ENCODE data around the gene LPAR6.
"Not testable (repeated sequence)": the region's sequence is repeated elsewhere in the genome, so short reads cannot be mapped to it uniquely, and the experiment has no call there.

LPAR6 gene

DNA sequence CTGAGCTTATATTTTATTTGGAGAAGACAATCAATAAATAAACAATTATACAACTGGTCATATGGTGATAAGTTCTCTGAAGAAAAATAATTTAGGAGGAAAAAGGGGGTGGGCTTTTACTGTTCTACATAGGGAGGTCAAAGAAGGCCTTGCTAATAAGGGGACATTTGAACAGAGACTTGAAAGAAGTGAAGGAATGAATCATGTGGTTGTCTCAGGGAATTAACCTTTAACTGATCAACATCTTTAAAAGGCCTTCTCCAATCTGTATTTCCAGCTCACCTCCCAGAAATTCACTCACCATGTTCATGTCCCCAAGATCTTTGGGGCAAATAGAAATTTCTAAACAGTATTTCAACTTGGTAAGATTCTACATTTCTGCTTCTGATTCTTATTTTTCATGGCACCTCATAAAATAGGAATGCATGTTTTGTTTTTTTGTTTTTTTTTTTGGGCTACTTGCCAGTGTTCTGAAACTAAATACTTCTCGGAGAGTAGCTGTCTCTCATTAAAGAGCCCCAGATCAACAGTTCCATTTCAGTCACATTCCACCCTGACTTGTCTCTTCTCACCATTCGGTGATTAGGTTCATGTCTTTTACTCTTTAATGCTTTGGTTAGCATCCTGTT is 19.2 kb upstream of the LPAR6 start:
- ChIA-PET CTCF (interaction anchor here (0.8 kb wide), 1 partner anchor 16 kb away, joined by 3 read pairs; no protein-coding TSS in a partner anchor), POLR2A (interaction anchor here (0.6 kb wide), 1 partner anchor 10 kb away, joined by 3 read pairs; no protein-coding TSS in a partner anchor)
- H3K4me3 ChIP-seq (ENCODE audit: low read depth, low read length), result no peak overlapping the region
- DNase-seq (ENCODE audit: low read depth, low spot score), result no peak
- TF ChIP-seq CTCF (IDR thresholded peaks at IDR 0.05; ENCODE audit: insufficient read depth, low read length, missing control alignments), result no peak

GRCh38 chr13:48431431-48431830 is 18.5 kb upstream of the LPAR6 start:
- no peak for TF ChIP-seq CTCF (IDR thresholded peaks at IDR 0.05; ENCODE audit: insufficient read depth, low read length, missing control alignments)
- POLR2A ChIA-PET, result interaction anchor here (0.5 kb wide), 1 partner anchor 12 kb away, joined by 4 read pairs; no protein-coding TSS in a partner anchor
- no peak overlapping the region for H3K4me3 ChIP-seq (ENCODE audit: low read depth, low read length)
- CTCF ChIA-PET, result no interaction called here
- no peak for DNase-seq (ENCODE audit: low read depth, low spot score)

DNA sequence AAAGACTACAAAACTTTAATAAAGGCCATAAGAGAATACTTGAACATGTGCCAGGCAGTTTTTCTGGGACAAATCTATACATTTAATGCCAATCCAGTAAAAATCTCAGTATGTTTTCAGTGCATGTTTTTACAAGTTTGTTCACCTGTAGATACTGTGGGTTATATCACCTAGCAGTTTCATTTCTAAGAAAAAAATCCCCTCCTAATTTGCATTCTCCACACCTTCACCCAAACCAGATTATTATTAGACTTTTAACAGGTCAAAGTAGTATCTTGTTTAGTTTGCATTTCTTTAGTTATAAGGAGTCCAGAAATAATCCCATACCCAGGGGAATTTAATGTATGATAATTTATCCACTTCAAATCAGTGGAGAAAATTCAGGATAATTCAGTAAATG is 17.0 kb upstream of the LPAR6 start:
- H3K4me3 ChIP-seq (ENCODE audit: low read depth, low read length), result no peak overlapping the region
- ChIA-PET POLR2A (no interaction called here), CTCF (no interaction called here)
- DNase-seq (ENCODE audit: low read depth, low spot score), result no peak
- no peak for TF ChIP-seq CTCF (IDR thresholded peaks at IDR 0.05; ENCODE audit: insufficient read depth, low read length, missing control alignments)

DNA sequence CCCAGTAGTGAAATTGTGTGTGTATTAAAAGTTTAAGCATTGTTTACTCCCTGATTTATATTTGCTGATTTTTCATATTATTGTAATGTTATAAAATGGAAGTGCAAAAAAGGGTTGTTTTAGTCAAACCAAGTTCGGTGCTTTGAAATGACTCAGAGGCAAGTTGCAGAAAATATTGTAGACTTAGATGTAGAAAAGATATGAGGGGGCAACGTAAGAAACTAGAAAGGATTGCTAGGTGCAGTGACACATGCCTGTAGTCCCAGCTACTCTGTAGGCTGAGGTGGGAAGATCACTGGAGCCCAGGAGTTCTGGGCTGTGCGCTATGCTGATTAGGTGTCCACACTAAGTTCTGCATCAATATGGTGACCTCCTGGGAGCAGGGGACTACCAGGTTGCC is 16.1 kb upstream of the LPAR6 start:
- no peak for DNase-seq (ENCODE audit: low read depth, low spot score)
- POLR2A ChIA-PET, result no interaction called here
- CTCF ChIA-PET, result no interaction called here
- H3K4me3 ChIP-seq (ENCODE audit: low read depth, low read length), result no peak overlapping the region
- no peak for TF ChIP-seq CTCF (IDR thresholded peaks at IDR 0.05; ENCODE audit: insufficient read depth, low read length, missing control alignments)

GRCh38 chr13:48426755-48427298 is 13.9 kb upstream of the LPAR6 start:
- POLR2A ChIA-PET; H3K4me3 ChIP-seq (ENCODE audit: low read depth, low read length); DNase-seq (ENCODE audit: low read depth, low spot score): not testable (repeated sequence)
- CTCF ChIA-PET, result interaction anchor here (0.6 to 1.2 kb wide), 2 partner anchors 23 to 1616 kb away, joined by 3 read pairs; no protein-coding TSS in a partner anchor

GRCh38 chr13:48426052-48426451 is 13.1 kb upstream of the LPAR6 start:
- DNase-seq (ENCODE audit: low read depth, low spot score), result no peak
- ChIA-PET CTCF (interaction anchor here (1.2 kb wide), 1 partner anchor 23 kb away, joined by 3 read pairs; no protein-coding TSS in a partner anchor), POLR2A (no interaction called here)
- H3K4me3 ChIP-seq (ENCODE audit: low read depth, low read length), result no peak overlapping the region
- TF ChIP-seq CTCF (IDR thresholded peaks at IDR 0.05; ENCODE audit: insufficient read depth, low read length, missing control alignments), result no peak

GRCh38 chr13:48424212-48424611 is 11.3 kb upstream of the LPAR6 start:
- DNase-seq (ENCODE audit: low read depth, low spot score), result no peak

DNA sequence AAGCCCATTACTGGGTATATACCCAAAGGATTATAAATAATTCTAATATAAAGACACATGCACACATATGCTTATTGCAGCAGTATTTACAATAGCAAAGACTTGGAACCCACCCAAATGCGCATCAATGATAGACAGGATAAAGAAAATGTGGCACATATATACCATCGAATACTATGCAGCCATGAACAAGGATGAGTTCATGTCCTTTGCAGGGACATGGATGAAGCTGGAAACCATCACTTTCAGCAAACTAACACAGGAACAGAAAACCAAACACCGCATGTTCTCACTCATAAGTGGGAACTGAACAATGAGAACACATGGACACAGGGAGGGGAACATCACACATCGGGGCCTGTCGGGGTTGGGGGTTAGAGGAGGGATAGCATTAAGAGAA is 9.1 kb upstream of the LPAR6 start:
- DNase-seq (ENCODE audit: low read depth, low spot score); H3K4me3 ChIP-seq (ENCODE audit: low read depth, low read length); POLR2A ChIA-PET; CTCF ChIA-PET: not testable (repeated sequence)

More at GRCh38 chr13:48424212-48424611, 11.3 kb upstream of the LPAR6 start:
- TF ChIP-seq CTCF (IDR thresholded peaks at IDR 0.05; ENCODE audit: insufficient read depth, low read length, missing control alignments), result no peak
- CTCF ChIA-PET, result no interaction called here
- no peak overlapping the region for H3K4me3 ChIP-seq (ENCODE audit: low read depth, low read length)
- POLR2A ChIA-PET, result no interaction called here

Measured in AG04449 (cell line).